Esophagus muscularis mucosa (tissue), 4 donors: ENCODE data around the gene TSPAN11.

Source experiments
- EP300 ChIP-seq: sonication (generic); formaldehyde crosslinking; IDR thresholded peaks from one replicate; pipeline ENCODE4 v1.6.1; 2017; ENCODE audit warnings: antibody characterized with exemption
- POLR2A ChIP-seq: fragments of 450-650 bp; IDR thresholded peaks from one replicate; pipeline ENCODE4 v1.6.1; 2017; ENCODE audit warnings: antibody characterized with exemption, moderate library complexity, mild to moderate bottlenecking, low read depth
- POLR2AphosphoS5 ChIP-seq, 2 donors: sonication (generic); formaldehyde crosslinking; IDR thresholded peaks; one replicate each; pipeline ENCODE4 v1.6.1; 2017; ENCODE audit warnings: antibody characterized with exemption in 2 of 2
- TF ChIP-seq, protein P1 (sequence below), 3 experiments: fragments of 200-600 bp in 2 of 3; fragments of 450-650 bp in 1 of 3; sonication (generic) in 2 of 3; IDR thresholded peaks; one replicate each; pipeline ENCODE4 v1.5.1; 2017 to 2019; ENCODE audit warnings: antibody characterized with exemption in 3 of 3, mild to moderate bottlenecking in 2 of 3, moderate library complexity in 1 of 3

DNA sequence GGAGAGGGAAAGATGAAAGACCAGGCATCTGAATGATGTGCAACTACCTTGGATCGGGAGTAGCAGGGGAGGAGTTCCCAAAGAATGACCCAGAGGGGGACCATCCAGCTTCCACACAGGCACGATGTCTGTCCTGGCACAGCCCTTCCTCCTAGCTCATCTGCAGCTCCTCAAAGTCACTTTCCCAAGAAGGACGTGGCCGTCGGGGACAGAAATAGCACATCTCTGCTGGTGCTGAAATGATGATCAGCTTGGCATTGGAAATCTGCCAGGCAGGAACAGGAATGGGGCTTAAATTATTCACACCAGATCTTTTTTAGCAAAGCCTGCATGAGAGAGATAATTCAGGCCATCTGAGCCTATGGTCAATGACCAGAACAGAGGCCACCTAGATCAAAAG lies 41.7 kb downstream of the TSPAN11 start:
- TF ChIP-seq, protein P1, sequence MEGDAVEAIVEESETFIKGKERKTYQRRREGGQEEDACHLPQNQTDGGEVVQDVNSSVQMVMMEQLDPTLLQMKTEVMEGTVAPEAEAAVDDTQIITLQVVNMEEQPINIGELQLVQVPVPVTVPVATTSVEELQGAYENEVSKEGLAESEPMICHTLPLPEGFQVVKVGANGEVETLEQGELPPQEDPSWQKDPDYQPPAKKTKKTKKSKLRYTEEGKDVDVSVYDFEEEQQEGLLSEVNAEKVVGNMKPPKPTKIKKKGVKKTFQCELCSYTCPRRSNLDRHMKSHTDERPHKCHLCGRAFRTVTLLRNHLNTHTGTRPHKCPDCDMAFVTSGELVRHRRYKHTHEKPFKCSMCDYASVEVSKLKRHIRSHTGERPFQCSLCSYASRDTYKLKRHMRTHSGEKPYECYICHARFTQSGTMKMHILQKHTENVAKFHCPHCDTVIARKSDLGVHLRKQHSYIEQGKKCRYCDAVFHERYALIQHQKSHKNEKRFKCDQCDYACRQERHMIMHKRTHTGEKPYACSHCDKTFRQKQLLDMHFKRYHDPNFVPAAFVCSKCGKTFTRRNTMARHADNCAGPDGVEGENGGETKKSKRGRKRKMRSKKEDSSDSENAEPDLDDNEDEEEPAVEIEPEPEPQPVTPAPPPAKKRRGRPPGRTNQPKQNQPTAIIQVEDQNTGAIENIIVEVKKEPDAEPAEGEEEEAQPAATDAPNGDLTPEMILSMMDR (IDR thresholded peaks at IDR 0.05) = no peak
- TF ChIP-seq POLR2AphosphoS5 (IDR thresholded peaks at IDR 0.05) (no peak), POLR2A (no peak), EP300 (no peak)
